GM18520 (cell line): ENCODE results near the gene WFIKKN1.

Source experiments
- ATAC-seq: cut with Tn5 transposase; IDR thresholded peaks from one replicate; pipeline ENCODE4 v1.9.1; 2021; ENCODE audit not compliant: unreplicated experiment

Gene WFIKKN1

GRCh38 chr16:622920-623280 lies 7.9 kb upstream of the WFIKKN1 start:
- no peak for ATAC-seq

- no peak for ATAC-seq
Observed at GRCh38 chr16:624526-625070, 6.2 kb upstream of the WFIKKN1 start.

GRCh38 chr16:625117-625976 lies 5.4 kb upstream of the WFIKKN1 start:
- no peak for ATAC-seq

- ATAC-seq, result no peak
Observed at GRCh38 chr16:625977-626765, 4.6 kb upstream of the WFIKKN1 start.

- no peak for ATAC-seq
Observed at GRCh38 chr16:626787-627453, 3.9 kb upstream of the WFIKKN1 start.

- ATAC-seq, result no peak
Observed at GRCh38 chr16:627454-628239, 3.1 kb upstream of the WFIKKN1 start.

- ATAC-seq, result no peak
Observed at GRCh38 chr16:628321-629061, 2.3 kb upstream of the WFIKKN1 start.

GRCh38 chr16:629185-629832 lies 1.5 kb upstream of the WFIKKN1 start:
- ATAC-seq, result no peak

GRCh38 chr16:629833-630248 lies 944 bp upstream of the WFIKKN1 start:
- no peak for ATAC-seq

GRCh38 chr16:630249-630814 lies 453 bp upstream of the WFIKKN1 start:
- no peak for ATAC-seq

GRCh38 chr16:631808-632358 lies 1.1 kb downstream of the WFIKKN1 start:
- ATAC-seq, result no peak

GRCh38 chr16:632486-633335 lies 1.9 kb downstream of the WFIKKN1 start:
- ATAC-seq, result no peak

GRCh38 chr16:633336-634050 lies 2.7 kb downstream of the WFIKKN1 start:
- ATAC-seq, result no peak

GRCh38 chr16:634051-634670 lies 3.4 kb downstream of the WFIKKN1 start:
- ATAC-seq, result no peak

- no peak for ATAC-seq
Observed at GRCh38 chr16:634996-635395, 4.2 kb downstream of the WFIKKN1 start.

- no peak for ATAC-seq
Observed at GRCh38 chr16:635573-636205, 4.9 kb downstream of the WFIKKN1 start.
